NCI-H146 treated with DMSO at 0.1 percent for 48 hours (cell line): ENCODE measurements around the gene STAC3.

Source experiments
- DNase-seq: peaks from one replicate; lab custom pipeline; 2025; ENCODE audit not compliant: unreplicated experiment; lab: John Stamatoyannopoulos, UW

Gene STAC3

GRCh38 chr12:57195611-57196371 is 55.2 kb downstream of the STAC3 start:
- DNase-seq, result no peak

GRCh38 chr12:57195186-57195585 is 55.8 kb downstream of the STAC3 start:
- no peak for DNase-seq

GRCh38 chr12:57194253-57194652 is 56.7 kb downstream of the STAC3 start:
- no peak for DNase-seq

- DNase-seq, result no peak
These were observed 57.2 kb downstream of the STAC3 start for GRCh38 chr12:57193706-57194245.
